RPMI7951 (cell line): Measurements from ENCODE around the gene TTC22. TPM values are rescaled to one million over a fixed set of nuclear protein-coding genes. Genes with fewer than 3 reads are reported as not detected.
"Not testable (repeated sequence)": the region's sequence is repeated elsewhere in the genome, so short reads cannot be mapped to it uniquely, and the experiment has no call there.

ENCODE experiments used
- DNase-seq: peaks from one replicate; pipeline ENCODE4 v3.0.0-alpha.2; 2012; ENCODE audit warnings: low read depth
- total RNA-seq: library from RNA; depleted of rRNA; stranded (reverse); fragments of >200 nt; shearing (Covaris generic); gene quantifications from 2 replicates; pipeline ENCODE4 v1.2.3, GENCODE V29; 2014

Gene TTC22
- total RNA-seq, 1 experiment from 2014 or later: not detected

DNA sequence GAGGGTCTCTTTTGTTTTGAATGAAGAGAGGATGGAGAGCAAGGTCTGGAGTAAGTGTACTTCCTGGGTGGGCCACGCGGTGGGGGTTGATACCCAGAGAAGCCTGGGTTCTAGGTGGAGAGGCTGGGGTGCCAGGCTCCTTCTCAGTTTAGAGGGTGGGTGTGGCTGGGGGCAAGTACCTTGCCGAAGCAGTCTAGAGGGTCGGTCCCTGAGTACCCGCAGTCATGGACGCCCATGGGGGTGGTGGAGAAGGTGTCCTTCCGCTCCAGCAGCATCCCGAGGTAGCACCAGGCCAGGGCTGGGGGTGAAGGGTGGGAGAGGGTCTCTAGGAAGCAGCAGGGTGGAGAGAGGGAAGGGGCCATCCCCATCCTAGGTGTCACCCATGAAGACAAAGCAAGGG, 14.3 kb downstream of the TTC22 start:
- no peak for DNase-seq

DNA sequence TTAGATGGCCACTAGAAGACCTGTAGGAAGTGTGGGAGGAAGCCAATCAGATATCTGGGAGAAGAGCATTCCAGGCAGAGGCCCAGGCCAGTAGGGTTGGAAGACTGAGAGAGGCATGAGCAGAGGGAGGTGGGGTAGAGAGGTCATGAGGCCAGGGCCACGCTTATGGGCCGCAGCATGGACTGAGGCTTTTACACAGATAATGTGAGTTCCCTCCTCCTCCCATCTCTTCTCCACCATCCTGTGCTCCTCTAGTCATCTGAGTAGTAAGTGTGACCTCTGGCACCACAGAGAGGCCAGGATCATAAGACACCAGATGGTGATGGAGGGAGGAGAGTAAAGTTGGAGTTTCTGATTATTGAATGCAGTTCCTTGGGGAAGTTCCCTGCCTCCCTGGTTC, 17.1 kb downstream of the TTC22 start:
- DNase-seq: no peak

DNA sequence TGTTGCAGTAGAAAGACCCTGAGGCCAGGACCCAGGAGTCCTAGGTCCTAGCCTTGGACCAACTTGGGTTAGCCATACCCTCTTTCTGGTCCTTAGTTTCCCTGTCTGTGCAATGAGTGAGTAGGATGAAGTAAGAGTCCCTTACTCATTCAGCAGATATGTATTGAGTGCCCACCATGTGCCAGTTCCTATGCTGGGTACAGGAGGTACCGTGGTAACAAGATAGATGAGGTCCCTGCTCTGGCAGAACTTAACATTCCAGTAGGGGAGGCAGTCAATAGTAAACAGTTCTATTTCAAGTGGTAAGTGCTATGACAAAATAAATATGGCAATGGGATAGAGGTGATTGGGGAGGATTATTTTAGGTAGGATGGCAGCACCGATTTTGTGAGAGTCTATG, 18.5 kb downstream of the TTC22 start:
- DNase-seq: no peak

DNA sequence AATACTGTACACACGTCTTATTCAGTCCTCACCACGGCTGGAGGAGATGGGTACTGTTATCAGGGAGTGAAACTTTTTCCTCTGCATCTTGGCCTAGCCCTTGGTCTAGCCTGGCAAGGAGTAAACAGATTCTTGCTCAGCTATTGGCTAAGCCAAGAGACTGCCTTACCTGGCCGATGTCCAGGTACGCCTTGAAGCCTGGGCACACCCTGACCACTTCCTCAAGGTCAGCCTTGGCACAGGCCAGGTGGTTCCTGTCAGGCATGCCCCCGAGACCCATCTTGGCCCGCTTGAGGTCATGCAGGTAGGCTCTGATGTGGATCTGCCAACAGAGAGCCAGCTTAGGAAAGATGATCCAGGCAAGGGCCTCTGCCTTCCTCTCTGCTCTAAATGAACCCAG, 19.0 kb downstream of the TTC22 start:
- DNase-seq: no peak

DNA sequence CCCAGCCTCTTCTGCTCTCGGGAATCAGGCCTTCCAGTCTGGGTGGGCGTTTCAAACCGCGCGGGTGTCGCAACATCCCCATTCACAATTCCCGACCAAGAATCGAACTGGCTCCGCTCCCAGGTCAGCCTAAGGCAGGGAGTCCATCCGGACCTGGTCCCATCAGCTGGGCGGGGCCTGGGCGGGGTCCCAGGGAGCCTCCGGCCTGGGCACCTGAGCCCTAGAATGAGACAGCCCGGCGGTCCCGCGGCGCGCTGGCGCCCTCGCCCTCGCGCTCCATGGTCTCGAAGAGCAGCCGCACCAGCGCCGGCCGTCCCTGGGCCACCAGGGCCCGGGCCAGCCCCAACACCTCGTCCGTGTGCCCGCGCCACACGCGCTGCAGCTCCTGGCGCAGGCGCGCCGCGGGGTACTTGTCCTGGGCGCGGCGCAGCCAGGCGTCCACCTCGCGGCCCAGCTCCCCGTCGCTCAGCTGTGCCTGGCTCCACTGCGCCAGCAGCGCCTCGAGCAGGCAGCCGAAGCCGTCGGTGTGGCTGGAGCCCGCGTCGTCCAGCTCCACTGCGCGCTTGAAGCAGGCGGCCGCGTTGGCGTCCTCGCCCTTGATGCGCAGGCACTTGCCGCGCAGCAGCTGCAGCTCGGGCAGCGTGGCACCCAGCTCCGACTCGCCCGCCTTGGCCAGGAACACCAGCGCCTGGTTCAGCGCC, 19.9 kb downstream of the TTC22 start:
- DNase-seq: no peak

DNA sequence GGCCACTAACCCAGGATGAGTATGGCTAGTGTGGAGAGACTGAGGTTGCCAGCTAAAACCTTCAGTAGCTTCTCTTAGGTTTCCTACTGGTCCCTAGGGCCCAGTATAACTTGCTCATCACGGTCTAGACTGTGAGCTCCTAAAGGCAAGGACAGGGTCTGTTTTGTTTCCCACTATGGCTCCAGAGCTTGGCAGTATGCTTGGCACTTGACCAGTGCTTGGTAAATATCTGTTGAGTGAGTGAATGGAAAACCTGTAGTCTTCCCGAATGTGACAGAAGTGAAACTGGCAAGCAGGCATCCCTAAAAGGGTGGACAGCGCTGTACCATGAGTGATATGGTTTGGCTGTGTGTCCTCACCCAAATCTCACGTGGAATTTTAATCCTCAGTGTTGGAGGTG, 23.7 kb downstream of the TTC22 start:
- DNase-seq: no peak

DNA sequence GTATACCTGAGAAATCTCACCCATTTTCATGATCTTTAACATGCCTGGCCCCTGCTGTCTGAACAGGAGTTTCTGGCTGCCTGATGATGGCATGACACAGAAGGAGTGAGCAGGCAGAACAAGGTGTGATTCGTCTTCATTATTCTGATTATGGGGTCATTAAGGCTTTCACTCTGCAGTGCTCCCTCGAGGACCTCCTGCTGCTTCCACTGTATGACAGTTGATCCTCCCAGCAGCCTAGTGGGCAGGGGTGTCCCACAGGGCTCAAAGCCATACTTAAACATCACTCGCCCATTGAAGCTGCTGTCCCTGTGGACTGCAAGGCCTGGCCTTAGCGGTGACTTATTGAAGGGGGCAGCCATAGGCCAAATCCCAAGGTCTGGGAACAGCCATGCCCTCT, 24.1 kb downstream of the TTC22 start:
- DNase-seq: no peak

DNA sequence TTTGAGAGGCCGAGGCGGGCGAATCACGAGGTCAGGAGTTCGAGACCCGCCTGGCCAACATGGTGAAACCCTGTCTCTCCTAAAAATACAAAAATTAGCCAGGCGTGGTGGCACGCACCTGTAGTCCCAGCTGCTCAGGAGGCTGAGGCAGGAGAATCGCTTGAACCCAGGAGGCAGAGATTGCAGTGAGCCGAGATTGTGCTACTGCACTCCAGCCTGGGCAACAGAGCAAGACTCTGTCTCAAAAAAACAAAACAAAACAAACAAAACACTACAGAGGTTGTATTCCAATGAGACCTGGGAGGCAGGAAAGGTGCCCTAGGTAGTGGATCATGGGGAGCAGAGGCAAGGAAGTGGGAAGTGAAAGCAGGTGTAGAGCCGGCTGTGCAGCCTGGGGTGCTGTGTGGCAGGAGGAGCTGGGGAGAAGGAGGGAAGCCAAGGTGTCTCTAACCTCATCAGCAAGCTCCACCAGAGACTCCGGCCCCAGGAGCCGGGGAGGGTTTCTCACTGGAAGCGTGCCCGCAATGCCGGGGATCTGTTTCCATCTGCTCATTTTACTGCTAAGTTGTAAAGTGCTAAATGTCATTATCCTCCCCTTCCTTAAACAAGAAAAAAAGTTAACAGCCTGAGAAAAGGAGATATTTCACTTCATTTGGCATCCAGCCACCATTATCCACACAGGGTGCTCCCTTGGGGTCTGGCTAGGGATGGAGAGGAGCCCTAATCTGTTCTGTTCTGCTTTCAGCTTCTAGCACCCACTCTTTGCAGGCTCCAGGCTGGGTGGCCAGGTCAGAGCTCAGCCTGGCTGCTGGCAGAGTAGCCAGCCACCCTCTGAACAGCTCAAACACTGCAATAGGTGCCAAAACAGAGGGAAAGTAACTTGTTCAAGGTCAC, 25.0 kb downstream of the TTC22 start:
- not testable (repeated sequence) for DNase-seq

DNA sequence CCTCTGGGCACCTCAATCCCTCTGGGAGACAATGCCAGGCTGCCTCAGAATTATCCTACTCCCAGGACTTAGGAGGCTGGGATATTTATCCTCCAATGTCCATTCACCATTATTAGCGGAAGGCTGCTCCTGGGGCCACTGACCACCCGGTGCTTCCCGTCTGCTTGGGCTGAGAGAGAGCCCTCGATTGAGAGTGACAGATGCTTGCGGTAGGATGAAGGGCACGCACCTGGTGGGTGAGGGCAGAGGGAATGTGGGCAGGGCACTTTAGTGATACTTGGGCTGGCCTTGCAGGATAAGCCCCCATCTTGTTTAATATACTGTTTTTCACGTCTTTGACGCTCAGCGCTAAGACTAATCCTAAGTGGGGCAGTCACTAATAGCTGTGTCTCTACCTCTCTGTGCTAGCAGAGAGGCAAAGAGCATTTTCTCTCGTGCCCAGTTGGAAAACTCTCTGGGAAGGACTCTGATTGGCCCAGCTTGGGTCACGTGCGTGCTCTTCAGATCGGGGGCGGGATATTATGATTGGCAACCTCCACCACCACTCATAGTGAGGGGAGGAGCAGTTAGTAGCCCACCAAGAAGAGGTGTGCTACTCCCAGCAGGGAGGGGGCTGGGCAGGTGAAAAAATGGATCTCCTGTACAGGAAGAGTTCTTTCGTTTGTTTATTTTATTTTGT, 26.2 kb downstream of the TTC22 start:
- peak; percentile 36 for DNase-seq

DNA sequence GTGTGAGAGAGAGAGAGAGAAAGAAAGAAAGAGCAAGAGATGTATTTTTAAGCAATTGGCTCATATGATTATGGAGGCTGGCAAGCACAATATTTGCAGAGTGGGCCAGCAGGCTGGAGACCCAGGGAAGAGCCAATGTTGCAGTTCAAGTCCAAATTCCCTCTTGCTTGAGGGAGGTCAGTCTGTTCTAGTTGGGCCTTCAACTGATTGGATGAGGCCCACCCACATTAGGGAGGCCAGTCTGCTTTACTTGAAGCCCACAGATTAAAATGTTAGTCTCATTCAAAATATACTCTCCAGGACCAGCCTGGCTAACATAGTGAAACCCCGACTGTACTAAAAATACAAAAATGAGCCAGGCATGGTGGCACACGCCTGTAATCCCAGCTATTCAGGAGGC, 28.2 kb downstream of the TTC22 start:
- DNase-seq: no peak

DNA sequence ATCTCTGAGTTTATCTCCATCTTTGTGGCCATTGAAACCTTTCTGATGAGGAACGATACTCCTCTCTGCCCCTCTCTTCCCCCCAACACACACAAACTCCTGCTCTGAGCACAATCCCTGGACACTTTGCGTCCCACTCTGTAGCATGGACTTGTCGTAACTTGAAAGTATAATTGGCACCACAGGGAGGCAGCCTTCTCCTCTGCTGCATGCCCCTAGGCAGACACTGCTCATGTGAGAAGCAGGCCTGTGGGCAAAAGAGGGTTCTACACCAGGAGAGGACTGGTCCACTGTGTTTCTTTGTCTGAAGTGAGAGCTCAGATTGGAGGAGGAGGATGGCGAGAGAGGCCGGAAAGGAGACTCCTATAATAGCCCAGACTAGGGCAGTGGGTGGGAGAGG, 33.0 kb downstream of the TTC22 start:
- DNase-seq: no peak

DNA sequence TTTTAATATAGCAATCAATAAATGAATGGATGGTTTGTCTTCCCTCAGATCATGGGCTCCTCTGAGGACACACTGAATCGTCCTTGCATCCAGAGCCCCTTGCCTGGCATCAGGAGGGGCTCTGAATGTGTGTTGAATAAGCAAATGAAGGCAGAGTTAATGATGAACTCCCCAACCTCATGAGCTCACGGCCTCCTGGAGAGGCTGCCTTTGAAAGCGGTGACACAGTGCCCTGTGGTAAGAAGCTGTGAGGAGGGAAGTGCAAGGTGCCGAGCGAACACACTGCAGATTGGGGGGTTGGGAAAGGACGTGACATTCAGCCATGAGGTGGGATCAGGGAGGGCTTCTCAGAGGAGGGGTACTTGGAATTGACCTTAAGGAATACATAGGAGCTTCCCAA, 33.6 kb downstream of the TTC22 start:
- DNase-seq: no peak

DNA sequence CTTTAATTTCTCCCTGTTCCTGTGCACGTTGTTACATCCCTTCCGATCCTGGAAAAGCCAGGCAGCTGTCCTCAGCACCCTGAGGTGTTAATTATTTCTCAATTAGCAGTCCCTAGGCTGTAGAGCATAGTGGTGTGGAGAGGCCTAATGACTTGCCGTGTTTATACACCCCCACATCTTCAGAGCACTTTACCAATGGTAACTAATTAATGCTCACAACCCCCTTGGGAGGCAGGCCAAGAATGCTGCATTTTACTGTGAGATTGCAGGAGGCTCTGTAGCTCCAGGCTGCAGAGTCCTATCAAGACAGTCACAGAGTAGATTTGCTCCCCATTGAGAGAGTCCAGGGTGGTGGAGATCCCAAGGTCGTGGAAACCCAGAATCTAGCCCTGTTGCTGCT, 34.4 kb downstream of the TTC22 start:
- no peak for DNase-seq

DNA sequence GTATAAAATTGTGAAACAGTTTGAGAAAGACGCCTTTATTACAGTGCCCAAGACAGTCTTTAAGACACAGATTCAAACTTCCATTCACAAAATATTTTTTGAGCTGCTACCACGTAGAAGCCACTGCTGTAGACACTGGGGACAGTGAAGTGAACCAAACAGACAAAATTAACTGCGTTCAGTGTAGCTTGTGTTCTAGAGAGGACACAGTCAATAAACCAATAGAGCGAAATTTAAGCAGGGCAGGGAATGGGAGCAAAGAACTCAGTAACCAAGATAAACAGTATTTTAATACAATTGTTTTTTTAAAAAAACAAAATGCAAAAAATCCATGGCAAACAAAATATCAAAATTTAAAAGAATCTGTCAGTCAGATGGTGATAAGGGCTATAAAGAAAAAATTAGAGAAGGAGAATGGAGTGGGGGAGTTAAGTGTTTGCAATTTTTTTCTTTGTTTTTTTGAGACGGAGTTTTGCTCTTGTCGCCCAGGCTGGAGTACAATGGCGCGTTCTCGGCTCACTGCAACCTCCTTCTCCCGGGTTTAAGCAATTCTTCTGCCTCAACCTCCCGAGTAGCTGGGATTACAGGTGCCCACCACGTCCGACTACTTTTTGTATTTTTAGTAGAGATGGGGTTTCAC, 36.1 kb downstream of the TTC22 start:
- no peak for DNase-seq

DNA sequence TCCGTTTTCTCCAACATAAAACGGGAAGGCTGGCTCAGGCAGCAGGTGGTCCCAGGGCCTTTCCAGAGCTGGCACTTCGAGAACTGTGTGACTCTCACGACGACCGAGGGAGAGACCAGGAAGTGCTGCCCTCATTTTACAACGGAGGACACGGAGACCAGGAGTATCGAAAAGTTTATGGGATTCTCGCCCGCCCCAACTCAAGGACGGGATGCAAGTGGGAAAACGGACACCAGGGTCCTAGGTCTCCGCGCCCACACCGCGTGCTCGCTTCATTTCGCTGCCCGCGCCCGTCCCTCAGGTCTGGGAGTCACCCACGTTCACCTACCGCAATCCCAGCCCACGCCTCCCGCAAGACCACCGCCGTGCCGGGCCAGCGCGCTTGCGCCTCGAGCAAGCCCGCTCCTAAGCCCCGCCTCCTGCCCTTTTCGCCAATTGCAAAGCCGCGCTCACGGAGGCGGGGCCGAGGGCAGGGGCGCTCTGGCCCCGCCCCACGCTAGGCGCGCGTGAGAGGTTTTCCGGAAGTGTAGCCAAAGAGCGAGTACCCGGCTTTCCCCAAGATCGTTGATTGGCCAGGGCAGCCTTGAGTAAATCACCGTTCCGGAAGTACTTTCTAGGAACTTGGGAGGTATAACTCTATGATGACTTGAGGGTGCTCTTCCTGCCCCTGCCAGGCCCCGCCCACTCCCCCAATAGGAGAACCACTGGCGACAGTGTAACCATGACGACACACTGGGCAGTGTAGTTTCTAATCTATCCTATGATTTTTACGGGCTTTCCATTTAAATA, 36.8 kb downstream of the TTC22 start, which contains the start of gene PARS2:
TSS of gene PARS2 (minus strand) at position 391 of the 789 bp plus-strand sequence. CDS start 5,362 bp downstream, outside the sequence.
- peak; percentile 100 for DNase-seq

DNA sequence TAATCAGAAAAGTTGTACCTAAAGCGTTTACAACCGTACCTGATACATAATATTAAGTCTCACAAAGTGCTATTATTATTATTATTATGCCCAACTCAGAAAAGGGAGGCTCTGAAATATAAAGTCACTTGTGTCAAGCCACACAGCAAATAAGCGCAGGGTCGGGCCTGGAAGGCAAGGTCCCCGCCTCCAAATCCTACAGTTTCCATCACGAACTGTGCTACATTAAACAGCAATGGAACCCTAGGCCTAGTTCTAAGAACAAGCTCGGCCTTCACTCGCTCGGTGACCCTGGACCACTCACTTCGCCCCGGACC, 37.3 kb downstream of the TTC22 start:
- peak; percentile 4 for DNase-seq

DNA sequence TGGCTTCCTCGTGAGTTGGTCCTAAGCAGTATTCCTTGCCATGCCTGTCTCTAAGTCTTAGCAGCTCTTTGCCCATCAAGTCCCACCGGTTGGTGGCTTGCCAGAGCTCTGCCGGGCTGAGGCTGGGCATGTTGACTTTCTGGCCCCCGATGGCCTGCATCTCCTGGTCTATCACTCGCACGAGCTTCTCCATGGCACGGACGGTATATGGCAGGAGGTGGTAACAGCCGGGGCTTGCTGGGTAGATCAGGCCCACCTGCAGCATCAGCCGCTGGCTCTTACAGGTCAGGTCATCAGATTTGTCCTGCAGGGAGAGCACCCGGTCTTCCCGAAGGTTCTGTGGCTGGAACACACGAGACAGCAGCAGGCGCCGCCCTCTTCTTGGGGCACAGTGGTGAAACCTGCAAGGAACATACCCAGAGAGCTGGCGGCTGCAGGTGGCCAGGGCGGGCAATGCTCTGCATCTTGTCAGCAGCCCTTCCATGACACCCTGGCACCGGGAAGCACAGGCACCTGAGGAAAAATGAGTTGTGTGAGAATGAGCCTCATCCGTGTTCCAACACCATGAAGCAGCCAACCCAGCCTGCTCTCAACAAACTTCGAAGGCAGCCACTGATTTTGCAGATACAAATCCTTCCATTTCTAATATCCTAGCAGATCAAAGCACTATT, 42.3 kb downstream of the TTC22 start:
- DNase-seq: no peak

DNA sequence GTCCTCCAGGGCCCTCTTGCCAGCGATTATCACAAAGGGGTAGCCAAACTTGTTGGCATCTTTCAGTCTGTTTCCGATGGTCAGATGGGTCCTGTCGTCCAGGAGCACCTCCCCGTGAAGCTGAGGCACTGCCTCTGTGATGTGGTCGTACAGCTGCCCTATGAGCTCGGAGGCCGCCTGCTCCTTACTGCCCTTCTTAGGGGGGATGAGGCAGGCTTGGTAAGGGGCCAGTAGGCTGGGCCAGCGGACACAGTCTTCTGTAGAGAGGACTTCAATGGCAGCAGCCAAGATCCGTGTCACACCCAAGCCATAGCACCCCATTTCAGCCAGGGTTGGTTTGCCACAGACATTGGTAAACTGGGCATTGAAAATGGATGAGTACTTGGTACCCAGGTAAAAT, 43.3 kb downstream of the TTC22 start:
- no peak for DNase-seq

DNA sequence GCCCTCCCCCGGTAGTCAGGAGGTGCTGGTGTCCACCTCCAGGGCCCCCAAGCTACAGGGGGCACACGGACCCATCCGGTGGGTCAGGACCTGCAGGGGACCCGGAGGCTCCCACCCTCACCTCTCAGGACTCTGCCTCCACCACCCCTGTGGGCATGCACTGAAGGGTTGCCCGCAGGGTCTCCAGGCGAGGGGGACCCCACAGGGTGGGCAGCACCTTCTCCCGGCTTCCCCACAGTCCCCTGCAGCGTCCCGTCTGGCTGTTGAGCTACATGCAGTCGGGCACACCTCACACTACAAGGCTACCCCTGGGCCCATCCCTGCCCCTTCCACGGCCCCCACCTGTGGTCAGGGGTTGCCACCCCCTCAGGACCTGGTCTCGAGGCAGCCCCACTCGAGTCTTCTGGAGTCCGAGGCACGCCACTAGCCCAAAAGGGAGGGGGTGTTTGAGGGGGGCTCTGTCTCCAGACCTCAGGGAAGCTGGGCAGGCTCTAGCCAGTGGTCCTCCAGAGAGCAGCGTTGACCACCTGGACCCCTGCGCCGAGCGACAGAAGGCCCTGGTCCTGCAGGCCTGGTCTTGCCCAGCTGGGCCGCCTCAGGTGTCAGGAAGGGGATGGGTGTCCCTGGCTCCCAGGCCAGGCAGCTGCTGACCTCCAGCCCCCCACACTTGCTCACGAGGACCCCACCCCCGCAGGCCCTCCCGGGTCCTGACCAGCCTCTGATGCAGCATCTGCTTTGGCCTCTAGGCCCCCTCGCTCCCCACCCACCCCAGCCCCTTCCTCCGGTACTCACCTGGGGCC, 46.4 kb downstream of the TTC22 start:
- DNase-seq: no peak

DNA sequence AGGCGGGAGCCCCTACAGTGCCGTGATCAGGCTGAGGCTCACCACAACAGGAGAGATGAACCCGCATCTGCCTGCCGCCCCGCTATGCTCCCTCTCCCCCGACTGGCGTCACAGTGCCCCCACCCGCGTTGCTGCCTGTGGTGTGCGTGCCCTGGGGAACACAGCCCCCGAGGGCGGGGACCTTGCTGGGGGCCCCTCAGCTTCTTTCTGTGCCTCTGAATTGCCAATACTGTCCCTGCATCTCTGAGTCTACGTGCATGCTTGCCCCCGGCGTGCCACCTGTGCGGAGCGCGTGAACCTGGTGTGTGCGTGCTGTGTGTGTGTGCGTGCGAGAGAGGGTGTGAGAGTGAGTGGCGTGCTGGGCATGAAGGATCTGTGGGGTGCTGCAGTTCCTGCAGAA, 47.1 kb downstream of the TTC22 start:
- DNase-seq: no peak
